VCaP (cell line): ENCODE data around the gene AACS.
"Not testable (repeated sequence)": the region's sequence is repeated elsewhere in the genome, so short reads cannot be mapped to it uniquely, and the experiment has no call there.

Source experiments
- H3K27ac ChIP-seq: fragments of 450-650 bp; 2 replicates; pipeline ENCODE4 v1.5.1; 2017
- CTCF ChIP-seq: fragments of 450-650 bp; conservative IDR thresholded peaks from 2 replicates; pipeline ENCODE4 v1.5.1; 2017; ENCODE audit warnings: mild to moderate bottlenecking, moderate library complexity

AACS gene

GRCh38 chr12:125023065-125023464 lies 42.2 kb upstream of the AACS start:
- no peak overlapping the region for H3K27ac ChIP-seq
- no peak for TF ChIP-seq CTCF

DNA sequence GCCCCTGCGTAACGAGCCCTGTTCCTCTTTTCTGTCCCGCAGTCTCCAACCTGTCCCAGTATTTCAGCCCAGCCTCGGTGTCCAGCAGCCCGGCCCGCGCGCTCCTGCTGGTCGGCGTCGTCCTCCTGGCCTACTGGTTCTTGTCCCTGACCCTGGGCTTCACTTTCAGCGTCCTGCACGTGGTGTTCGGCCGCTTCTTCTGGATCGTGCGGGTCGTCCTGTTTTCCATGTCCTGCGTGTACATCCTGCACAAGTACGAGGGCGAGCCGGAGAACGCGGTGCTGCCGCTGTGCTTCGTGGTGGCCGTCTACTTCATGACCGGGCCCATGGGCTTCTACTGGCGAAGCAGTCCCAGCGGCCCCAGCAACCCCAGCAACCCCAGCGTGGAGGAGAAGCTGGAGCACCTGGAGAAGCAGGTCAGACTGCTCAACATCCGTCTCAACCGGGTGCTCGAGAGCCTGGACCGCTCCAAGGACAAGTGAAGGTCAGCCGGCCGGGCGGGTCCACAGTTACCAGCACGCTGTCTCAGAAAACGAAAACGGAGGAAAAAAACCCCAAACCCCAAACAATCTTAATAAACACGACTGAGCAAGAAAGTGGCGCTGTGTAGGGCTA lies 40.2 kb upstream of the AACS start:
- no peak overlapping the region for H3K27ac ChIP-seq
- TF ChIP-seq CTCF: no peak

GRCh38 chr12:125025606-125026235 lies 39.5 kb upstream of the AACS start:
- TF ChIP-seq CTCF: no peak
- H3K27ac ChIP-seq: no peak overlapping the region

GRCh38 chr12:125028106-125028505 lies 37.1 kb upstream of the AACS start:
- no peak overlapping the region for H3K27ac ChIP-seq
- TF ChIP-seq CTCF: no peak

- TF ChIP-seq CTCF: no peak
- no peak overlapping the region for H3K27ac ChIP-seq
Measured at GRCh38 chr12:125029761-125030358, 35.4 kb upstream of the AACS start.

GRCh38 chr12:125031471-125031870 lies 33.8 kb upstream of the AACS start:
- not testable (repeated sequence) for H3K27ac ChIP-seq

DNA sequence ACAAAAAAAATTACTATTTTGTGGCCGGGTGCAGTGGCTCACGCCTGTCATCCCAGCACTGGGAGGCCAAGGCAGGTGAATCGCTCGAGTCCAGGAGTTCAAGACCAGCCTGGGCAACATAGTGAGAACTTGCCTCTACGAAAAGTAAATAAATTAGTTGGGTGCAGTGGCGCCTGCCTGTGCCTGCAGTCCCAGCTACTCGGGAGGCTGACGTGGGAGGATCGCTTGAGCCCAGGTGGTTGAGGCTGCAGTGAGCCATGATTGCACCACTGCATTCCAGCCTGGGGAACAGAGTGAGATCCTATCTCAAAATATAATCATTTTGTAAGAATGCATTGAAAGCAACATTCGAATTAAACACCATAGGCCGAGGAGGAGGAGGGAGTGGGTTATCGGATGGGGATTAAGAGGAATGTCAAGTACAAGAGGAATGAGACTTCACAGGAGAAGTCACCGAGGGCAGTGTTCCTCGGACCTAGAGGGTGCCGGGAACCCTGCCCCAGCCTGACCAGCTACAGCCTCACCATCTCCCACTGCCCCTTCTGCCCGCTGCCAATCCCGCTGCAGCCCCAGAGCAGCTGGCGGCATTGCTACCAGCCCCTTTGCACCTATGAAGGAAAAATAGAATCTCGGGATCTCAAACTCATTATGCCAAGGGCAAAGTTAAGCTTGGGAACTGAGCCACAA lies 32.6 kb upstream of the AACS start:
- TF ChIP-seq CTCF: no peak
- peak overlapping the region; percentile 23; the same call in 1 of the 2 replicates for H3K27ac ChIP-seq
